ENCODE results near the gene WDR19.
A peak's percentile ranks its signal among the peaks of the same experiment; 100 is the strongest.
"Not testable (repeated sequence)": the region's sequence is repeated elsewhere in the genome, so short reads cannot be mapped to it uniquely, and the experiment has no call there.

Gene WDR19

DNA sequence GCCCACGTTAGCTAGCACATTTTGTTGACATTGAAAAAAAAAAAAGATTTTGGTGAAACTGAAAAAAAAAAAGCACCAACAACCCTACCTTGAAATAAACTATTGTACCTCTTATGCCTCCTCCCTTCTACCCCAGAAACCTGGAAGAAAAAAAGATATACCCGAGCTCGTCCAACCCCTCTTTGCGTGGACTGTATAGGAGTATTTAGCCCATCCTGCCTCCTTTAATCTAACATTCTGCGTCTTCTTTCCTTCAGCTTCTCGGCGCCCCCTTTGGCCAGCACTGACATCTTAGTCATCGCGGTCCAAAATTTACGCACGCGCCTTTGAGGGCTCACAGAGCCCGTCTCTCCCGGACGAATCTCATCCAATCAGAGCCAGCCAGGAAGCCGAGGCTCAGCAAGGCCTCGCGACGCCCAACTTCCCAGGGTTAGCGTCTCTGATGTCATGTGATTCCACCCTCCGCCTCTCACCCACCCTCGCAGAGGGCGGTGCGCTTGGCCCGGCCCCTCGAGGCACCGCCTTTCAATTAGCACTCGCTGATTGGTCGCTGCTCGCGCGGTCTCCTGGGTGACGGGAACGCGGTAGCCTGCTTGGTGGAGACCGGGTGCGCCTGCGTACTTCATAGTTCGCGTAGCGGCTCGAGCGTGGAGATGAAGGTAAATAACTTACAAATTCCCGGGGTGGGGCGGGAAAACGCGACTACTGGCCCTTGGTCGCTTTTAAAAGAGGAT, at the start of gene WDR19:
Gene WDR19, plus strand, starts transcription at position 625 of the 734 bp plus-strand sequence. Its CDS starts 29 bp downstream, at position 654.
- DNase-seq (ENCODE audit: low spot score), result peak; percentile 98

DNA sequence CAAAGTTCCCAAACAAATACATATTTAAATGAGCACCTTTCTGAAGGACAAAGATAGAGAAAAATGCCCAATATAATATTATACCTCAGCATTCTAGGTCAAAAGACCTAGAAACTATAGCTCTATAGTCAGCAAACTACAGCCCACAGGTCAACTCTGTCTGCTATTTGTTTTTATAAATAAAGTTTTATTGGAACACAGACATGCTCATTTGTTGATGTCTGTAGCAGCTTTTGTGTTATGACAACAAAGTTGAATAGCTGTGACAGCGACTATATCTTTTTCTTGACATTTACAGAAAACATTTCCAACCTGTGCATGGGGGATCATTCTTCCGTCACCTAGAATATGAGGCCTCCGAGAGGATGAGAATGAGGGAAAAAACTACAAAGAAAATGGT, 48.7 kb upstream of the WDR19 start:
- DNase-seq (ENCODE audit: low spot score), result no peak

DNA sequence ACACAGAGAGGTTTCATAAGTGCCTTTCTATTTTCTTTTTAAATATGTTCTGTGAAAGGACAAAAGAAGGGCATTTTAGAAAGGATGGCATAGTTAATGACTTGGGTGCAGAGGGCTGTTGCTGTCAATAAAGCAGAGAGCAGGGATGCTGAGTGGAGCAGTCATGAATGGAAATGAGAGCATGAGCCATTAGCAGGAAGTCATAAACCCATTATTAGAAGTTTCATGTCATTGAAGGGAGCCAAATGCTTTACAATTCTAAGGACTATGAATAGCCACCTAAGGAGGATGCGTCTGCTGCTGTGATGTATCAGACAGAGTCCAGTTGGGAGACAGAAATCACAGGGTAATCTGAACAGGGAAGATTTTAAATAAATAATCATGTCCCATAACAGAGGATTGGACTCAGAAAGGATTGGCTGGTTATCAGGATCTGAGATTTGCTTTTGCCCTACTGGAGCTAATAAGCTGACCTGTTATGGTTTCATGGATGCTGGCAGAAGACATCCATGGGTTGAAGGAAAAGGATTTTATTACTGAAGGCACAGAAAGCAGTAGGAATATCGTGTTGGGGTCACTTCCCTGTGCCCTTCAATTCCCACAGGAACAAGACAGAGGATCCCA, 47.5 kb upstream of the WDR19 start:
- no peak for DNase-seq (ENCODE audit: low spot score)

DNA sequence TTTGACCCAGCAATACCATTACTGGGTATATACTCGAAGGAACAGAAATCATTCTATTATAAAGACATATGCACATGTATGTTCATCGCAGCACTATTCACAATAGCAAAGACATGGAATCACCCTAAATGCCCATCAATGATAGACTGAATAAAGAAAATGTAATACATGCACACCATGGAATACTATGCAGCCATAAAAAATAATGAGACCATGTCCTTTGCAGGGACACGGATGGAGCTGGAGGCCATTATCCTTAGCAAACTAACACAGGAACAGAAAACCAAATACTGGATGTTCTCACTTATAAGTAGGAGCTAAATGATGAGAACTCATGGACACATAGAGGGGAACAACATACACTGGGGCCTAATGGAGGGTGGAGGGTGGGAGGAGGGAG, 44.1 kb upstream of the WDR19 start:
- not testable (repeated sequence) for DNase-seq (ENCODE audit: low spot score)

DNA sequence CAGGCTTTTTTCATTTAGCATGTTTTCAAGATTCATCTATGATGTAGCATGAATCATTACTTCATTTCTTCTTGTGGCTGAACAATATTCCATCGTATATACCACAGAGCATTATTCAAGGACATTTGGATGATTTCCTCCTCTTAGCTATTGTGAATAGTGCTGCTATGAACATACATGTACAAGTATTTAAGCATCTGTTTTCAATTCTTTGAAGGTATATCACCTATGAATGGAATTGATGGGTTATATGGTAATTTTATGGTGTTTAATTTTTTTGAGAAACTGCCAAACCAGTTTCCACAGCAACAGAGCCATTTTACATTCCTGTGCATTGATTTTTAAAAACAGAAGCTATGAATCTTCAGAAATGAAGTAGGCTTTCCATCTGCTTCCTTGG, 36.1 kb upstream of the WDR19 start:
- no peak for DNase-seq (ENCODE audit: low spot score)

DNA sequence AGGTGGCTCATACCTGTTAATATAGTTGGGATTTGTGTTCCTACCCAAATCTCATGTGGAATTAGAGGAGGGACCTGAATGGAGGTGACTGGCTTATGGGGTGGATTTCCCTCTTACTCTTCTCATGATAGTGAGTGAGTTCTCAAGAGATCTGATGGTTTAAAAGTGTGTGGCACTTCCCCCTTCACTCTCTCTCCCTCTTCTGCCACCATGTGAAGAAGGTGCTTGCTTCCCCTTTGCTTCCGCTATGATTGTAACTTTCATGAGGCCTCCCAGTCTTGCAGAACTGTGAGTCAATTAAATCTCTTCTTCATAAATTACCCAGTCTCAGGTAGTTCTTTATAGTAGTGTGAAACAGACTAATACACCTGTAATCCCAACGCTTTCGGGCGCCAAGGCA, 28.3 kb upstream of the WDR19 start:
- DNase-seq (ENCODE audit: low spot score), result no peak

DNA sequence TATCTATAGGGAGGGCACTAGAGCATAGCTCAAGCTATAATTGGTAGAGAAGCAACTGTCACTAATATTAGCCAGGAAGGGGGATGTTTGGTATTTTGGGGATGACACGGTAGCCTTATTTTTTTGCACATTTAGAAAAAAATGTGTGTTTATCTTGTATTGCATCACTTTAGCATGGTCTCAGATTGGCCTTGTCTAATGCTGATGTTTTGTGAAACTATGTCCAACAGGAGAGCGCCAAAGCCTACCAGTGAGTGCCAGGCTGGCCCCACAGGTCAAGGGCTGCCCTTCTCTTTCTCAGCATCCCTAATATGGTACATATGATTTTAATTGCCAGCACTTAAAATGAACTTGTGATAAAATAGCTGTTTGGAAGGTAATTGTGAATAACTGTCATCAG, 24.8 kb upstream of the WDR19 start:
- DNase-seq (ENCODE audit: low spot score), result no peak

DNA sequence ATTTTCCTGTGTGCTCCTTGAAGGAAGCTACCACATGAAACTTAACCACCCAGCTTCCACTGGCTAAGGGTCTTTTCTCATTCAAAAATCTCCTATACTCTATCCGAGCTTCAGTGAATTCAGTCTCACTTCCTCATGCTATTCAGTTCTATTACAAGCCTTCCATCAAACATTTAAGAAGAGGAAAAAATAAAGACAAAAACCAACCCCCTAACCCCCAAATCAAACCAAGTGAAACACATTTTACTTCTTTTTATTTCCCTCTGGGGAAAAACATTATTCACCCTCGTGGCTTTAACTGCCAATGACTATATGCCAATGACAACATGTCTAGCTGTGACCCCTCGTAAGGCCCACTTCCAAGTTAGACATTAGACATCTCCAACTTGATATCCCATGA, 16.2 kb upstream of the WDR19 start:
- DNase-seq (ENCODE audit: low spot score), result no peak

DNA sequence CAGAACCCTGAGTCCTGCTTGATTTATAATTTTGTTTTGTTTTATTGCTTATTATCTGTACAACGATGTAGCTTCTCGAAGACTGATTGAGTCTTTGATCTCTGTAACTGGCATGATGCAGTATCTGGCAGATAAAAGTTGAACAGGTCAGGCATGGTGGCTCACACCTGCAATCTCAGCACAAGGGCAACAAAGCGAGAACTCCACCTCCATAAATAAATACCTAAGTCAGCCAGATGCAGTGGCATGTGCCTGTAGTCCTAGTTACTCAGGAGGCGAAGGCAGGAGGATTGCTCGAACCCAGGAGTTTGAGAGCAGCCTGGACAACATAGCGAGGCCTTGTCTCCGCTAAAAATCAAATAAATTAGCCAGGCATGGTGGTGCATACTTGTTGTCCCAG, 15.7 kb upstream of the WDR19 start:
- DNase-seq (ENCODE audit: low spot score), result no peak

DNA sequence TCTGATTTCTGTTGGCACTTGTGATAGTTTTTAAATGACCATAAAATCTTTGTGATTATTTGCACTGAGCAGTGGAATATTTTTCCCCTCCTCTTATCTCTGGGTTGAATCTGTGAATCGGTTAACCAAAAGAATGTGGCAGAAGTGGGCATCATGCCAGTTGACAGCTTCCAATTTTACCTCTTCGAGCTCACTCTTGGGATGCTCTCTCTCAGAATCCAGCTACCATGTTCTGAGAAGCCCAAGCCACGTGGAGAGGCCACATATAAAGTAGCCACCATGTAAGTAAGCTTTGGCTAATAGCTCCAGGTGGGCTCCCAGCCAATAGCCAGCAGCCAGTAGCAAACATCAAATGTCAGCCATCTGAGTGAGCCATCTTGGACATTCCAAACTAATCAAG, 12.9 kb upstream of the WDR19 start:
- no peak for DNase-seq (ENCODE audit: low spot score)

DNA sequence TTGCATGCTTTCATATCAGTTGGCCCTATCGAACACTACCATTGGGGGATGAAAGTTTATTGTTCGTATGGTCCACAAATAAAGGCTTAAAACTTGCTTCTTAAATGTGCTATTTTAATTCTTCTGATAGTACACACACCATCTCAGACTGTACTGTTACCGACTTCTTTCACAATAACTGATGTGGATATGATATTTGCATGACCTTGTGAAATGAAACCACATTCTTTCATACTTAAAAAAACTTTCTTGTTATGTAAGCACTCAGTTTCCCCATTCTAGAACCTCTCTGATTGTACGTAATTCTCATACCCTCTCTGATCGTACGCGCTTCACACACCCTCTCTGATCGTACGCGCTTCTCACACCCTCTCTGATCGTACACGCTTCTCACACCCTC, 12.0 kb upstream of the WDR19 start:
- no peak for DNase-seq (ENCODE audit: low spot score)

DNA sequence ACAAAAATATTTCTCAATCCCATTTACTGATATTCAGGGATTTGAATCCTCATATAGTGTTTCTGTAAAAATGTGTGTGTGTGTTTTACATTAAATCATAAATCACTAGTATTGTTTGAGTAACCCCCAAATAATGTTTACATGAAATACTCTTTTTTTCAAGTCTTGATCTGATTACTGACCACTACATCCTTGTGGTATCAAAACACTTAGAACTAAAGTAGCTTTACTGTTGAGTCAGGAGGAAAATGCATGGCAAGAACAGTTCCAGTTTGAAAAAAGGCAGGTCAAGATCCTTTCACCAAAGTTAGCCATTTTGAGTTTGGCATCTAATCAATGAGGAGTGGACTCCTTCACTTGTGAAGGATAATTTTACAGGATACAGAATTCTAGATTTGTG, 3.6 kb upstream of the WDR19 start:
- DNase-seq (ENCODE audit: low spot score), result no peak

DNA sequence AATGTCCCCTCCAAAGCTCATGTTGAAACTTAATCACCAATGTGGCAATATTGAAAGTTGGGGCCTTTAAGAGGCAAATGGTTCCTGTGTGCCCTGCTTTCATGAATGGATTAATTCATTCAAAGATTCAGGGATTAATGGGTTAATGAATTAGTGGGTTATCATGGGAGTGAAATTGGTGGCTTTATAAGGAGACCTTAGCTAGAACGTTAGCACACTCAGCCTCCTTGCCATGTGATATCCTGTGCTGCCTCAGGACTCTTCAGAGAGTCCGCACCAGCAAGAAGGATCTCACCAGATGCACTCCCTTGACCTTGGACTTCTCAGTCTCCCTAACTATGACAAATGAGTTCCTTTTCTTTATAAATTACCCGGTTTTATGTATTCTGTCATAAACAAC, 2.6 kb upstream of the WDR19 start:
- no peak for DNase-seq (ENCODE audit: low spot score)

DNA sequence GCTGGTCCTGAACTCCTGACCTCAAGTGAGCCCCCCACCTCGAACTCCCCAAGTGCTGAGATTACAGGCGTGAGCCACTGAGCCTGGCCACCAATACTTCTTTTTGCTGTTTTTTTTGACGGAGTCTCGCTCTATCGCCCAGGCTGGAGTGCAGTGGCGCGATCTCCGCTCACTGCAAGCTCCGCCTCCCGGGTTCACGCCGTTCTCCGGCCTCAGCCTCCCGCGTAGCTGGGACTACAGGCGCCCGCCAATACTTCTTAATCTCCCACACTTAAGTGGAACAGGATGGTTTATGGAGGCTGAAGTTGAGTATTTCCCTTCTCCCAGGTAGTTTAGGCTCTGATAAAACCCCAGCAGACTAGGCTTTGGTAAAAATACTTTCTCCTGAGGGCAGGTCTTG, 1.7 kb upstream of the WDR19 start:
- not testable (repeated sequence) for DNase-seq (ENCODE audit: low spot score)

DNA sequence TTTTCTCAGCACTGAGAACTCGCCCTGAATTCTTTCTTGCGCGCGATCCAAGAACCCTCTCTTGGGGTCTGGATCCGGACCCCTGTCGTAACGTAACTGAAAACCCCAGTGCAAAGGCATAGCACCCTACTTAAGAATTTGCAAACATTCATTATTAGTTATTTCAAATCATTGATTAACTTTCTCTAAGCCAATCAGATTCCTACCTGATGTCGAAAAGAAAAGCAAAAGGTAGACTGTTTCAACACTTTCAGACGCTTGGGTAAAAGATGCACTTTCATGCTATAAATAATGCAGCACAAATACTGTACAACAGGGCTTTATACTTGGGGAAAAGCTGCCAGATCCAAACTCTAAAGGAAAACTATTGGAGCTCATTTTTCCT, 817 bp upstream of the WDR19 start:
- DNase-seq (ENCODE audit: low spot score), result no peak

DNA sequence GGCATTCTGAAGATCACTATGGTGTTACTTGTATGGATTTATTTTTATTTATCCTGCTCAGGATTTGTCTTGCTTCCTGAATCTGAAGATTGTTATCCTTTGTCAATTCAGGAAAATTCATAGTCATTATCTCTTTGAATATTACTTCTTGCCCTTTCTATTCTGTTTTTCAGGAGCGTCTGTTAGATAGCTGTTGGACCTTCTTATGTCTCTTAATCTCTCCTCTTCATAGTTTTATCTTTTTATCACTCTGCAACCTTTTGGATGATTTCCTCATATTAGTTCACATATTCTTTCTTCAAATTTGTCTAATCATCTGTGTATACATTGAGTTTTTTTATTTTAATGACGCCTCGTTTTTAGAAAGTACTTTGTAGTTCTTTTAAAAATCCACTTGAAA, 19.6 kb downstream of the WDR19 start:
- DNase-seq (ENCODE audit: low spot score), result no peak

DNA sequence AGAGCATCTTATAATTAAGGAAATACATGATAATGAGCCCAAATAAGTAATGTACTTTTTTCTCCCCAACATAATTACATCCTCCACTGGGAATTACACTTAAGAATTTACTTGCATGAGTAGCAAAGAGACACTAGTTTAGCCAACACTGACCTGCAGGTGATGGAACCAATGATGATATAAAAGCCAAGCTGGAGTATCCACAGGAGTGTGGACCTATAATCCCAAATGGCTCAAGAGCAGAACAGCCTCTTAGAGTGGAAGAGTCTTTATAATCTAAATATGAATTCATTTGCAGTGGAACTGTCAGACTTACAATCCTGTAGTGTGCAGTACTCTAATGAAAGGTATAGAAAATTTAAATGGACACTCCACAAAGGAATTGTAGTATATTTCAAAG, 22.2 kb downstream of the WDR19 start:
- no peak for DNase-seq (ENCODE audit: low spot score)

DNA sequence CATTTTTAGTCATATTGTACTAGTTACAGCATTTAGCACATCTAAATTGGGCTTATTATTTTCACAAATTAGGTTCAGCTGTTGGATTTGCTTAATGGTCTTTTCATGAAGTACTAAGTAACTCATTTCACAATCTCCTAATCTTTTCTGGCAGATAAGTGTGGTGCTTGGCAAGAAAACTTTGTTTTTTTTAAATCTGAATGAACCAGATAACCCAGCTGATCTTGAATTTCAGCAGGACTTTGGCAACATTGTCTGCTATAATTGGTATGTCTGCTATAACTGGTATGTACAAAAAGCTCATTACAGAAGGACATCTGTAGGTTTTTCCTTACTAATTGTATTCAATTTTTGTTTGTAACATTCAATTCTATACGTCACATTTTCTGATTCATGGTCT, 22.7 kb downstream of the WDR19 start:
- DNase-seq (ENCODE audit: low spot score), result no peak

DNA sequence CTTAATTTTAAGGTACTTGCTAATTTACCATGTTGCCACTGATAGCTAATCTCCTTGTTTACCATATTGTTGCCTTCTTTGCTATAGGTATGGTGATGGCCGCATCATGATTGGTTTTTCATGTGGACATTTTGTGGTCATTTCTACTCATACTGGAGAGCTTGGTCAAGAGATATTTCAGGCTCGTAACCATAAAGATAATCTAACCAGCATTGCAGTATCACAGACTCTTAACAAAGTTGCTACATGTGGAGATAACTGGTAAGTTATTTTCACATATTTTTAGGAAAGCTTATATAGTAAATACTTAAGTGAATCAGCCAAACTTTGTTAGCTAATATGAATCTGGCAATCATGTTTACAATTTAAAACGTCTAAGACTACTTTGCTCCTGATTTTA, 23.1 kb downstream of the WDR19 start:
- no peak for DNase-seq (ENCODE audit: low spot score)

DNA sequence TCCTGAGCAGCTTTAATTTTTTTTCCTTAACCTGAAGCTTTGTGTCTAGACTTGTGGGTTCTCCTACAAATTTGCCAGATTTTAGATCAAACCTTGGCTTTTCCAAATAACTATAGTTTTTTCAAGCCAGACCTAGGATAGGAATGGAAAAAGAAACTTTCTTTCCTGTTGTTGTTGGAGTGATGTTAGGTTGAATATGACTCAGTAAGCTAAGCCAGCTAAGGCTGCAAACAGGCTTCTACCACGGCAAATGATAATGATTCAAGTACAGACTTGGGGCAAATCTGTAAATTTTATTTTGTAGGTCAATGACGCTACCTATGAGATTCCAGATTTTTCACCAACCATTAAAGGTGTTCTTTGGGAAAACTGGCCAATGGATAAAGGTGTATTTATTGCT, 45.6 kb downstream of the WDR19 start:
- DNase-seq (ENCODE audit: low spot score), result no peak

DNA sequence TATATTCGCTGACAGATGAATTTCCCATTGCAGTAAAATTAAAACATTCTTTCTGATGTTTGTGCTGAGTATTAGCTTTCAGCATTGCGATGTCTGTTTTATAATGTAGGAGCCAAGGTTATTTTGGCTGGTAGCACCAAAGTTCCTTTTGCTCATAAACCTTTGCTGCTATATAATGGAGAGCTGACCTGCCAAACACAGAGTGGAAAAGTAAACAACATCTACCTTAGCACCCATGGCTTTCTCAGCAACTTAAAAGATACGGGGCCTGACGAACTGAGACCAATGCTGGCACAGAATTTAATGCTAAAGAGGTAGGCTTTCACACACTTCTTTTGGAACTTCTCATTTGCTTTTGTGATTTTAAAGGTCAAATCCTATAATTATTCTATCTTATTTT, 46.0 kb downstream of the WDR19 start:
- DNase-seq (ENCODE audit: low spot score), result no peak

DNA sequence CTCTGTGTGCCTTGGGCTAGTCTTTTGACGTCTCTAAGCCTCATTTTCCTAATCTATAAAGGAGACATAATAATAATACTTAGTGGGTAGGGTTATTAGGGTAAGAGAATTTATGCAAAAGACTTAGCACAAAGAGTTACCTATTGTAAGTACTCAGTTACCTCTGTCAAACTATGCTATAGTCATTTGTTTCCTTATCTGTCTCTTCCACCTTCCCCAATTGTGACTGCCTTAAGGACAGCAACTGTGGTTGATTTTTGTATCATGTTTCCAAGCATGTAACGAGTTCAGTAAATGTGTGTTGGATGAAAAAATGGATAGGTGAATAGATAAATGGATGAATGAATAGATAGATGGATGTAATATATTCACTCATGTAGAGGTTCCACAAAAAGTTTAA, 48.1 kb downstream of the WDR19 start:
- DNase-seq (ENCODE audit: low spot score), result no peak

DNA sequence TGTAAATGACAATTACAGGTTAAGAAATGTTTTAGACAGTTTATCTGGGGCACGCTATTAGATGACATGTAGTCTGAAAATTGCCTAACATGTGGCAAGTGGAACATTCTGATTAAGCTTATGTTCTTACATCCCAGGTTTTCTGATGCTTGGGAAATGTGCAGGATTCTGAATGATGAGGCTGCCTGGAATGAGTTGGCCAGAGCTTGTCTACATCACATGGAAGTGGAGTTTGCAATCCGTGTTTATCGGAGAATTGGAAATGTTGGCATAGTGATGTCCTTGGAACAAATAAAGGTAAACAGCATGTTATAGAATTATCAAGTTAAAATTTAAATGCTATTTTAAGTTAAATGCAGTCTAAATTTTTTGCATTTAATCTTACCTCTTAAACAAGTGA, 49.3 kb downstream of the WDR19 start:
- DNase-seq (ENCODE audit: low spot score), result no peak

DNA sequence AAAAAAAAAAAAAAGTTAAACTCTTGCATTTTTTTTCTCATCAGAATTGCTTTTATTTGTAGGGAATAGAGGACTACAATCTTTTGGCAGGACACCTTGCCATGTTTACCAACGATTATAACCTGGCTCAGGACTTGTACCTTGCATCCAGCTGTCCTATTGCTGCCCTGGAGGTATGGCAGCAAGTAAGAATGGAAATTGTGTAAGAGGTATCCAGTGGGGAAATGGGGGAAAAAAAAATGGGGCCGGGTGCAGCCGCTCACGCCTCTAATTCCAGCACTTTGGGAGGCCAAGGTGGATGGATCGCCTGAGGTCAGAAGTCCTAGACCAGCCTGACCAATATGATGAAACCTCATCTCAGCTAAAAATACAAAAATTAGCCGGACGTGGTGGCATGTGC, 49.8 kb downstream of the WDR19 start:
- no peak for DNase-seq (ENCODE audit: low spot score)

Measured in ecto neural progenitor cell (in vitro differentiated cells).